Smooth muscle cell (in vitro differentiated cells): Measurements from ENCODE around the gene DBT. TPM values are rescaled to one million over a fixed set of nuclear protein-coding genes. Genes with fewer than 3 reads are reported as not detected.

Experiments
- DNase-seq: peaks from one replicate; lab custom pipeline; 2025; ENCODE audit not compliant: unreplicated experiment; lab: John Stamatoyannopoulos, UW
- H2AFZ ChIP-seq: fragments of 200-600 bp; sonication (generic); 2 replicates; pipeline ENCODE4 v1.6.0; 2016; ENCODE audit warnings: antibody characterized with exemption, low read depth, mild to moderate bottlenecking
- H3F3A ChIP-seq: fragments of 200-600 bp; sonication (generic); 2 replicates; pipeline ENCODE4 v1.6.0; 2017; ENCODE audit warnings: antibody characterized with exemption, low read depth
- H3K27ac ChIP-seq: fragments of 200-600 bp; sonication (generic); 2 replicates; pipeline ENCODE4 v1.5.1; 2016; ENCODE audit warnings: low read depth, mild to moderate bottlenecking
- H3K27me3 ChIP-seq: fragments of 200-600 bp; sonication (generic); 2 replicates; pipeline ENCODE4 v1.6.1; 2016; ENCODE audit warnings: low read depth, mild to moderate bottlenecking
- H3K36me3 ChIP-seq: fragments of 200-600 bp; sonication (generic); 2 replicates; pipeline ENCODE4 v1.5.1; 2016; ENCODE audit warnings: low read depth
- H3K4me1 ChIP-seq: fragments of 200-600 bp; sonication (generic); 2 replicates; pipeline ENCODE4 v1.5.1; 2016; ENCODE audit warnings: low read depth
- H3K4me2 ChIP-seq: fragments of 200-600 bp; sonication (generic); 2 replicates; pipeline ENCODE4 v1.6.0; 2016; ENCODE audit warnings: mild to moderate bottlenecking
- H3K4me3 ChIP-seq: fragments of 200-600 bp; sonication (generic); 2 replicates; pipeline ENCODE4 v1.5.1; 2016; ENCODE audit warnings: mild to moderate bottlenecking
- H3K79me2 ChIP-seq: fragments of 200-600 bp; sonication (generic); 2 replicates; pipeline ENCODE4 v1.6.0; 2016; ENCODE audit warnings: low read depth, mild to moderate bottlenecking
- H3K9ac ChIP-seq: fragments of 200-600 bp; sonication (generic); 2 replicates; pipeline ENCODE4 v1.6.0; 2016; ENCODE audit warnings: low read depth
- H3K9me3 ChIP-seq: fragments of 200-600 bp; sonication (generic); replicated peaks from 2 replicates; pipeline ENCODE4 v1.5.1; 2016; ENCODE audit warnings: low read depth
- H4K20me1 ChIP-seq: fragments of 200-600 bp; sonication (generic); 2 replicates; pipeline ENCODE4 v1.6.0; 2016; ENCODE audit warnings: low read depth
- CTCF ChIP-seq: fragments of 200-600 bp; sonication (generic); IDR thresholded peaks from 2 replicates; pipeline ENCODE4 v1.5.1; 2017; ENCODE audit warnings: borderline replicate concordance, mild to moderate bottlenecking, antibody characterized with exemption; ENCODE audit not compliant: insufficient read depth, poor library complexity, severe bottlenecking
- WGBS: methylation state at CpG from one replicate; pipeline ENCODE4 v1.1.7; 2016; ENCODE audit warnings: low lambda C conversion rate; 5-methylcytosine and 5-hydroxymethylcytosine counted together
- polyA plus RNA-seq: library from polyadenylated mRNA; unstranded; fragments of >200 nt; fragmentation: Nextera tagmentation; extraction: Ambion mirVana; gene quantifications from 2 replicates; pipeline ENCODE4 v1.2.1, GENCODE V29; 2016
- total RNA-seq: library from RNA; depleted of rRNA; stranded (reverse); fragments of >200 nt; gene quantifications from 2 replicates; pipeline ENCODE4 v1.2.3, GENCODE V29; 2014

The DBT gene
- total and polyA plus RNA-seq, 2 experiments from 2014 or later, result 3.8 to 17.1 TPM

GRCh38 chr1:100219883-100220282, 29.8 kb downstream of the DBT start:
- WGBS, result 98% methylated on average over 2 of the region's 2 CpGs
- no peaks in the 10 kb centered on the region for H3K79me2 ChIP-seq
- no peak overlapping the region for H3K9ac ChIP-seq
- no peak overlapping the region for H2AFZ ChIP-seq
- no peak overlapping the region for H3K4me3 ChIP-seq
- no peak overlapping the region for H3K27ac ChIP-seq
- no peaks in the 10 kb centered on the region for H3F3A ChIP-seq
- H4K20me1 ChIP-seq, result no peaks in the 10 kb centered on the region
- H3K36me3 ChIP-seq, result peaks cover 18% of the 10 kb centered on the region
- H3K4me2 ChIP-seq, result no peak overlapping the region
- no peaks in the 10 kb centered on the region for H3K4me1 ChIP-seq
- no peak for TF ChIP-seq CTCF
- no peaks in the 10 kb centered on the region for H3K27me3 ChIP-seq
- H3K9me3 ChIP-seq, result no peaks in the 10 kb centered on the region
- no peak for DNase-seq

- H3K27ac ChIP-seq, result no peak overlapping the region
- H3K9ac ChIP-seq, result no peak overlapping the region
- H3K27me3 ChIP-seq, result no peaks in the 10 kb centered on the region
- TF ChIP-seq CTCF, result no peak
- no peak overlapping the region for H2AFZ ChIP-seq
- no peaks in the 10 kb centered on the region for H4K20me1 ChIP-seq
- peaks cover 22% of the 10 kb centered on the region for H3K36me3 ChIP-seq
- H3K4me3 ChIP-seq, result no peak overlapping the region
- no peaks in the 10 kb centered on the region for H3K9me3 ChIP-seq
- H3F3A ChIP-seq, result no peaks in the 10 kb centered on the region
- no peaks in the 10 kb centered on the region for H3K4me1 ChIP-seq
- H3K4me2 ChIP-seq, result no peak overlapping the region
- no peaks in the 10 kb centered on the region for H3K79me2 ChIP-seq
- DNase-seq, result no peak
- WGBS, result 90% methylated on average over 6 of the region's 6 CpGs
Measured at GRCh38 chr1:100219457-100219856, 30.2 kb downstream of the DBT start.

- H3K4me3 ChIP-seq, result no peak overlapping the region
- no peaks in the 10 kb centered on the region for H3K9me3 ChIP-seq
- H3K27me3 ChIP-seq, result no peaks in the 10 kb centered on the region
- WGBS, result 91% methylated on average over 2 of the region's 2 CpGs
- no peak for TF ChIP-seq CTCF
- H3K4me2 ChIP-seq, result no peak overlapping the region
- H3K79me2 ChIP-seq, result no peaks in the 10 kb centered on the region
- DNase-seq, result no peak
- peaks cover 31% of the 10 kb centered on the region for H3K36me3 ChIP-seq
- H3K9ac ChIP-seq, result no peak overlapping the region
- H3K4me1 ChIP-seq, result no peaks in the 10 kb centered on the region
- H3K27ac ChIP-seq, result no peak overlapping the region
- no peak overlapping the region for H2AFZ ChIP-seq
- no peaks in the 10 kb centered on the region for H3F3A ChIP-seq
- H4K20me1 ChIP-seq, result no peaks in the 10 kb centered on the region
Measured at GRCh38 chr1:100217834-100218233, 31.8 kb downstream of the DBT start.

GRCh38 chr1:100215101-100215500, 34.5 kb downstream of the DBT start:
- Histone ChIP-seq H3K9me3 (no peaks in the 10 kb centered on the region), H3K79me2 (no peaks in the 10 kb centered on the region), H3K4me2 (no peak overlapping the region), H2AFZ (no peak overlapping the region), H3K4me3 (no peak overlapping the region), H3F3A (no peaks in the 10 kb centered on the region), H3K27me3 (no peaks in the 10 kb centered on the region), H3K27ac (no peak overlapping the region), H3K9ac (no peak overlapping the region), H3K36me3 (peaks cover 39% of the 10 kb centered on the region), H3K4me1 (no peaks in the 10 kb centered on the region), H4K20me1 (no peaks in the 10 kb centered on the region)
- no peak for DNase-seq
- 97% methylated on average over 1 of the region's 1 CpG for WGBS
- TF ChIP-seq CTCF, result no peak
